ENCODE data around the gene FKBP10.

The FKBP10 gene

DNA sequence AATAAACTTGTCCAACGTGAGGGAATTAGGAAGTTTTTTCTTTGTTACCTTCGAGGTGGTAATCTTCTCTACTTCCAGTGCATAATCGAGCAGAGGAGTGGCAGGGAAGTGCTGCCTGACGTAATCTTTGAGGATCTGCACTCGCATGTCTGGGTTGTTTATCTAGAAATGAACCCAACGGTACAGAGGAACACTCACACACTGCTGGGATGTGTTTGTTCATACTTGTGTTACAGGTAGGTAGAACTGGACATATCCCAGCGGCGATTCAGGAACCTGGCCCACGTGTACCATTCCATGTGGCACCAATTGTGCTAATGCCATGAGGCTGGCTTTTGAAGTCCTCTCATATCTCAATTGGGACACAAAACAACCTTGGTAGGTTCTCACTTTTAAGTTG lies 56.6 kb downstream of the FKBP10 start:
- no peaks in the 10 kb centered on the region for H3K27me3 ChIP-seq (ENCODE audit: insufficient read depth, poor library complexity, severe bottlenecking)
- no peak overlapping the region for H3K4me3 ChIP-seq (replicated peaks; ENCODE audit: insufficient read depth, low read length)
- no peak for DNase-seq (ENCODE audit: low read depth in 1 of 2, low spot score in 1 of 2)
- H3K27ac ChIP-seq (replicated peaks) = no peak overlapping the region
- TF ChIP-seq, protein P1, sequence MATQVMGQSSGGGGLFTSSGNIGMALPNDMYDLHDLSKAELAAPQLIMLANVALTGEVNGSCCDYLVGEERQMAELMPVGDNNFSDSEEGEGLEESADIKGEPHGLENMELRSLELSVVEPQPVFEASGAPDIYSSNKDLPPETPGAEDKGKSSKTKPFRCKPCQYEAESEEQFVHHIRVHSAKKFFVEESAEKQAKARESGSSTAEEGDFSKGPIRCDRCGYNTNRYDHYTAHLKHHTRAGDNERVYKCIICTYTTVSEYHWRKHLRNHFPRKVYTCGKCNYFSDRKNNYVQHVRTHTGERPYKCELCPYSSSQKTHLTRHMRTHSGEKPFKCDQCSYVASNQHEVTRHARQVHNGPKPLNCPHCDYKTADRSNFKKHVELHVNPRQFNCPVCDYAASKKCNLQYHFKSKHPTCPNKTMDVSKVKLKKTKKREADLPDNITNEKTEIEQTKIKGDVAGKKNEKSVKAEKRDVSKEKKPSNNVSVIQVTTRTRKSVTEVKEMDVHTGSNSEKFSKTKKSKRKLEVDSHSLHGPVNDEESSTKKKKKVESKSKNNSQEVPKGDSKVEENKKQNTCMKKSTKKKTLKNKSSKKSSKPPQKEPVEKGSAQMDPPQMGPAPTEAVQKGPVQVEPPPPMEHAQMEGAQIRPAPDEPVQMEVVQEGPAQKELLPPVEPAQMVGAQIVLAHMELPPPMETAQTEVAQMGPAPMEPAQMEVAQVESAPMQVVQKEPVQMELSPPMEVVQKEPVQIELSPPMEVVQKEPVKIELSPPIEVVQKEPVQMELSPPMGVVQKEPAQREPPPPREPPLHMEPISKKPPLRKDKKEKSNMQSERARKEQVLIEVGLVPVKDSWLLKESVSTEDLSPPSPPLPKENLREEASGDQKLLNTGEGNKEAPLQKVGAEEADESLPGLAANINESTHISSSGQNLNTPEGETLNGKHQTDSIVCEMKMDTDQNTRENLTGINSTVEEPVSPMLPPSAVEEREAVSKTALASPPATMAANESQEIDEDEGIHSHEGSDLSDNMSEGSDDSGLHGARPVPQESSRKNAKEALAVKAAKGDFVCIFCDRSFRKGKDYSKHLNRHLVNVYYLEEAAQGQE (IDR thresholded peaks at IDR 0.05; ENCODE audit: insufficient replicate concordance, low read depth) = no peak
- TF ChIP-seq GABPA (IDR thresholded peaks at IDR 0.05; ENCODE audit: low read depth) = no peak
- TF ChIP-seq, protein P2, sequence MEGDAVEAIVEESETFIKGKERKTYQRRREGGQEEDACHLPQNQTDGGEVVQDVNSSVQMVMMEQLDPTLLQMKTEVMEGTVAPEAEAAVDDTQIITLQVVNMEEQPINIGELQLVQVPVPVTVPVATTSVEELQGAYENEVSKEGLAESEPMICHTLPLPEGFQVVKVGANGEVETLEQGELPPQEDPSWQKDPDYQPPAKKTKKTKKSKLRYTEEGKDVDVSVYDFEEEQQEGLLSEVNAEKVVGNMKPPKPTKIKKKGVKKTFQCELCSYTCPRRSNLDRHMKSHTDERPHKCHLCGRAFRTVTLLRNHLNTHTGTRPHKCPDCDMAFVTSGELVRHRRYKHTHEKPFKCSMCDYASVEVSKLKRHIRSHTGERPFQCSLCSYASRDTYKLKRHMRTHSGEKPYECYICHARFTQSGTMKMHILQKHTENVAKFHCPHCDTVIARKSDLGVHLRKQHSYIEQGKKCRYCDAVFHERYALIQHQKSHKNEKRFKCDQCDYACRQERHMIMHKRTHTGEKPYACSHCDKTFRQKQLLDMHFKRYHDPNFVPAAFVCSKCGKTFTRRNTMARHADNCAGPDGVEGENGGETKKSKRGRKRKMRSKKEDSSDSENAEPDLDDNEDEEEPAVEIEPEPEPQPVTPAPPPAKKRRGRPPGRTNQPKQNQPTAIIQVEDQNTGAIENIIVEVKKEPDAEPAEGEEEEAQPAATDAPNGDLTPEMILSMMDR (IDR thresholded peaks at IDR 0.05; ENCODE audit: insufficient read depth, low read length) = no peak
- TF ChIP-seq SPI1 (IDR thresholded peaks at IDR 0.05; ENCODE audit: borderline replicate concordance, low read depth) = no peak
- no peak for TF ChIP-seq POLR2AphosphoS5 (IDR thresholded peaks at IDR 0.05; ENCODE audit: low read depth)

DNA sequence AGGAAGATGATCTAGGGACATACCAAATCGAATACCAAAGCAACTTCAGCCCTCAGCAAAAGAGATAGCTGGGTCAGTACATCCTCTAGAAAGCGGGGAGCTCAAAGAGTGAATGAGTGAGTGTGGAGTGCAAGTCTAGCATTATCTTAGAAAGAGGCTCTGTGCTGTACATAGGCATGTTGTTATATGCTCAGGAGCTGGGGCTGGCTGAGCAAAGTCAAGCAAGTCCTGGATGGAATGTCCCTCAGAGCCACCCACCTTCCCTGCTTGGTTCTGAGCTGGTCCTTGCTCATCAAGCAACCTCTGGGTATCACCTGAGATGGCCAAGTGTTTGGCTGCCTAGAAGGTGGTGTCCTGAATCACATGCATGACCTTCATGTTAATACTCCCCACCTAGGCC lies 57.3 kb downstream of the FKBP10 start:
- H3K27ac ChIP-seq (replicated peaks) = no peak overlapping the region
- TF ChIP-seq POLR2AphosphoS5 (IDR thresholded peaks at IDR 0.05; ENCODE audit: low read depth) = no peak
- TF ChIP-seq GABPA (IDR thresholded peaks at IDR 0.05; ENCODE audit: low read depth) = no peak
- TF ChIP-seq, protein P2 (IDR thresholded peaks at IDR 0.05; ENCODE audit: insufficient read depth, low read length) = no peak
- TF ChIP-seq, protein P1 (IDR thresholded peaks at IDR 0.05; ENCODE audit: insufficient replicate concordance, low read depth) = no peak
- no peak for TF ChIP-seq SPI1 (IDR thresholded peaks at IDR 0.05; ENCODE audit: borderline replicate concordance, low read depth)
- no peak overlapping the region for H3K4me3 ChIP-seq (replicated peaks; ENCODE audit: insufficient read depth, low read length)
- no peak for DNase-seq (ENCODE audit: low read depth in 1 of 2, low spot score in 1 of 2)
- no peaks in the 10 kb centered on the region for H3K27me3 ChIP-seq (ENCODE audit: insufficient read depth, poor library complexity, severe bottlenecking)

DNA sequence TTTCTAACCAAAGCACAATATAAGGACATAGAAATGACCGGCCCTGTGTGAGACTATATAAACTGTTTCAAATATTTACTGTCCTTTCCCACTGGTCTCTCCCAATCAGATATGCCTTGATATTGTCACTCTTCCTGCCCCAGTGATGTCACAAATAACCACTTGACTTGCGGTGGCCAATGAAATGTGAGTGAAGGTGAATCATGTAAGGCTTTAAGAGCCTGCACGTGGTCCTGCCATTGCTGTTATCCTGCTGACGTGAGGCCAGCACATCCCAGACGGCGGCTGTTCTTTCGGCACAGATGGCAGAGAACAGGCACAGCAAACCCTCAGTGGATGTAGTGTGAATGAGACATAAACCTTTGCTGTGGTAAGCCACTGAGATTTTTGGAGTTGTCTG lies 57.8 kb downstream of the FKBP10 start:
- no peak for DNase-seq (ENCODE audit: low read depth in 1 of 2, low spot score in 1 of 2)

More for the DNA sequence above, 57.8 kb downstream of the FKBP10 start:
- Histone ChIP-seq H3K27me3 (ENCODE audit: insufficient read depth, poor library complexity, severe bottlenecking) (no peaks in the 10 kb centered on the region), H3K4me3 (replicated peaks; ENCODE audit: insufficient read depth, low read length) (no peak overlapping the region), H3K27ac (replicated peaks) (no peak overlapping the region)
- TF ChIP-seq, protein P2 (IDR thresholded peaks at IDR 0.05; ENCODE audit: insufficient read depth, low read length) = no peak
- TF ChIP-seq GABPA (IDR thresholded peaks at IDR 0.05; ENCODE audit: low read depth) = no peak
- TF ChIP-seq, protein P1 (IDR thresholded peaks at IDR 0.05; ENCODE audit: insufficient replicate concordance, low read depth) = no peak
- no peak for TF ChIP-seq SPI1 (IDR thresholded peaks at IDR 0.05; ENCODE audit: borderline replicate concordance, low read depth)
- TF ChIP-seq POLR2AphosphoS5 (IDR thresholded peaks at IDR 0.05; ENCODE audit: low read depth) = no peak
